Mesothelial cell of epicardium (in vitro differentiated cells): ENCODE results near the gene DDX1. TPM values are rescaled to one million over a fixed set of nuclear protein-coding genes. Genes with fewer than 3 reads are reported as not detected.

Experiments
- DNase-seq, 2 experiments: peaks; one replicate each; pipeline ENCODE4 v3.0.0; 2021; ENCODE audit warnings: low spot score in 2 of 2; ENCODE audit not compliant: unreplicated experiment in 2 of 2
- H3K27ac Mint-ChIP-seq: 2 replicates; pipeline ENCODE4 v1.8.0; 2021; ENCODE audit warnings: mixed read lengths
- H3K27me3 Mint-ChIP-seq: 2 replicates; pipeline ENCODE4 v1.8.0; 2021; ENCODE audit warnings: low read depth, mixed read lengths
- H3K36me3 Mint-ChIP-seq: 2 replicates; pipeline ENCODE4 v1.8.0; 2021; ENCODE audit warnings: mixed read lengths
- H3K4me1 Mint-ChIP-seq: 2 replicates; pipeline ENCODE4 v1.8.0; 2021; ENCODE audit warnings: mixed read lengths
- H3K4me3 Mint-ChIP-seq: 2 replicates; pipeline ENCODE4 v1.8.0; 2021; ENCODE audit warnings: mild to moderate bottlenecking, moderate library complexity, mixed read lengths
- H3K9me3 Mint-ChIP-seq: 2 replicates; pipeline ENCODE4 v1.8.0; 2021; ENCODE audit warnings: mixed read lengths
- CTCF ChIP-seq: fragments of 200-600 bp; sonication (generic); IDR thresholded peaks from one replicate; pipeline ENCODE4 v1.5.0; 2021; ENCODE audit warnings: antibody characterized with exemption; ENCODE audit not compliant: unreplicated experiment
- total RNA-seq: library from RNA; stranded (reverse); gene quantifications from 3 replicates; pipeline ENCODE4 v1.2.1, GENCODE V29; 2021

DDX1 gene
- total RNA-seq, 1 donor from 2014 or later = 88.9 TPM

GRCh38 chr2:15645720-15646385, 54.2 kb downstream of the DDX1 start:
- TF ChIP-seq CTCF = no peak
- H3K4me1 Mint-ChIP-seq = peaks cover 27% of the 10 kb centered on the region
- no peaks in the 10 kb centered on the region for H3K27me3 Mint-ChIP-seq
- H3K27ac Mint-ChIP-seq = no peak overlapping the region
- no peak for DNase-seq
- no peak overlapping the region for H3K4me3 Mint-ChIP-seq
- H3K9me3 Mint-ChIP-seq = peaks cover 8% of the 10 kb centered on the region
- peaks cover 14% of the 10 kb centered on the region for H3K36me3 Mint-ChIP-seq

- no peak for DNase-seq
- TF ChIP-seq CTCF = no peak
- Mint-ChIP-seq H3K27me3 (no peaks in the 10 kb centered on the region), H3K4me3 (no peak overlapping the region), H3K36me3 (peaks cover 7% of the 10 kb centered on the region), H3K4me1 (peaks cover 19% of the 10 kb centered on the region), H3K27ac (no peak overlapping the region), H3K9me3 (peaks cover under 1% of the 10 kb centered on the region)
Observed at GRCh38 chr2:15646661-15647060, 55.0 kb downstream of the DDX1 start.

GRCh38 chr2:15647622-15648590, 56.2 kb downstream of the DDX1 start:
- no peak for DNase-seq
- H3K36me3 Mint-ChIP-seq = peaks cover under 1% of the 10 kb centered on the region
- H3K27ac Mint-ChIP-seq = no peak overlapping the region
- no peaks in the 10 kb centered on the region for H3K27me3 Mint-ChIP-seq
- peaks cover 15% of the 10 kb centered on the region for H3K4me1 Mint-ChIP-seq
- H3K4me3 Mint-ChIP-seq = no peak overlapping the region
- no peak for TF ChIP-seq CTCF
- H3K9me3 Mint-ChIP-seq = no peaks in the 10 kb centered on the region

GRCh38 chr2:15648593-15649525, 57.2 kb downstream of the DDX1 start:
- no peak overlapping the region for H3K27ac Mint-ChIP-seq
- no peaks in the 10 kb centered on the region for H3K9me3 Mint-ChIP-seq
- H3K36me3 Mint-ChIP-seq = no peaks in the 10 kb centered on the region
- no peaks in the 10 kb centered on the region for H3K27me3 Mint-ChIP-seq
- no peak for TF ChIP-seq CTCF
- DNase-seq = no peak
- peaks cover 17% of the 10 kb centered on the region for H3K4me1 Mint-ChIP-seq
- H3K4me3 Mint-ChIP-seq = no peak overlapping the region

- TF ChIP-seq CTCF = no peak
- Mint-ChIP-seq H3K9me3 (no peaks in the 10 kb centered on the region), H3K36me3 (no peaks in the 10 kb centered on the region), H3K4me1 (peaks cover 13% of the 10 kb centered on the region), H3K27me3 (no peaks in the 10 kb centered on the region), H3K4me3 (no peak overlapping the region), H3K27ac (no peak overlapping the region)
- no peak for DNase-seq
Observed at GRCh38 chr2:15649561-15650255, 58.0 kb downstream of the DDX1 start.
